HG03135 (cell line): Measurements from ENCODE around the gene C11orf68.

Experiments used
- ATAC-seq: cut with Tn5 transposase; IDR thresholded peaks from one replicate; pipeline ENCODE4 v1.9.1; 2021; ENCODE audit warnings: mild to moderate bottlenecking, moderate library complexity; ENCODE audit not compliant: unreplicated experiment

C11orf68 gene

GRCh38 chr11:65891219-65892136, 27.4 kb downstream of the C11orf68 start:
- ATAC-seq: no peak

- ATAC-seq: peak; percentile 44
Observed at GRCh38 chr11:65890324-65891218, 28.3 kb downstream of the C11orf68 start, which contains the start of gene CCDC85B. TSS of gene CCDC85B (plus strand) at chr11:65890673. CDS start at chr11:65890784, 111 bp downstream.

- ATAC-seq: peak; percentile 37
Observed at GRCh38 chr11:65888163-65888814, 30.6 kb downstream of the C11orf68 start, which contains the start of gene FIBP. TSS of gene FIBP (minus strand) at chr11:65888471. CDS start at chr11:65888418, 53 bp downstream.

- no peak for ATAC-seq
Observed at GRCh38 chr11:65887723-65888162, 31.1 kb downstream of the C11orf68 start.

- ATAC-seq: no peak
Observed at GRCh38 chr11:65886826-65887722, 31.8 kb downstream of the C11orf68 start.

GRCh38 chr11:65885808-65886536, 32.9 kb downstream of the C11orf68 start:
- ATAC-seq: no peak

- ATAC-seq: no peak
Observed at GRCh38 chr11:65885231-65885630, 33.6 kb downstream of the C11orf68 start.

GRCh38 chr11:65884716-65885092, 34.2 kb downstream of the C11orf68 start:
- no peak for ATAC-seq

- no peak for ATAC-seq
Observed at GRCh38 chr11:65883786-65884715, 34.8 kb downstream of the C11orf68 start.

GRCh38 chr11:65883058-65883761, 35.7 kb downstream of the C11orf68 start:
- no peak for ATAC-seq

GRCh38 chr11:65882120-65883057, 36.5 kb downstream of the C11orf68 start:
- ATAC-seq: no peak

GRCh38 chr11:65880844-65881421, 37.9 kb downstream of the C11orf68 start:
- no peak for ATAC-seq

- no peak for ATAC-seq
Observed at GRCh38 chr11:65880027-65880426, 38.8 kb downstream of the C11orf68 start.

GRCh38 chr11:65879617-65880016, 39.2 kb downstream of the C11orf68 start, which contains the start of gene CTSW:
TSS of gene CTSW (plus strand) at chr11:65879837. CDS start at chr11:65879855, 18 bp downstream.
- no peak for ATAC-seq

- peak; percentile 70 for ATAC-seq
Observed at GRCh38 chr11:65873318-65874156, 45.3 kb downstream of the C11orf68 start.
